Measurements from ENCODE around the gene XPA.
"Not testable (repeated sequence)": the region's sequence is repeated elsewhere in the genome, so short reads cannot be mapped to it uniquely, and the experiment has no call there.

Gene XPA

GRCh38 chr9:97703437-97704344 lies 6.6 kb upstream of the XPA start:
- Histone ChIP-seq H3K9ac (ENCODE audit: insufficient read length, low read depth) (no peak overlapping the region), H3K36me3 (ENCODE audit: insufficient read depth, insufficient read length, low read length) (no peaks in the 10 kb centered on the region), H3K4me3 (ENCODE audit: insufficient read length, low read depth) (no peak overlapping the region), H3K27me3 (ENCODE audit: insufficient read depth, insufficient read length) (peaks cover 18% of the 10 kb centered on the region), H3K9me3 (ENCODE audit: insufficient read depth, low read length) (no peaks in the 10 kb centered on the region), H3K4me1 (ENCODE audit: insufficient read depth, insufficient read length) (peaks cover 7% of the 10 kb centered on the region)
- TF ChIP-seq SUZ12 (IDR thresholded peaks at IDR 0.05; ENCODE audit: extremely low read depth, insufficient read depth, insufficient read length) (no peak), YY1 (IDR thresholded peaks at IDR 0.05; ENCODE audit: insufficient read depth, insufficient read length) (no peak), ZNF274 (IDR thresholded peaks at IDR 0.05; ENCODE audit: low read depth, low read length) (no peak)
- DNase-seq (ENCODE audit: low read depth, low spot score), result no peak

- DNase-seq (ENCODE audit: low read depth, low spot score); H3K36me3 ChIP-seq (ENCODE audit: insufficient read depth, insufficient read length, low read length); H3K9me3 ChIP-seq (ENCODE audit: insufficient read depth, low read length); H3K9ac ChIP-seq (ENCODE audit: insufficient read length, low read depth); H3K4me1 ChIP-seq (ENCODE audit: insufficient read depth, insufficient read length); H3K4me3 ChIP-seq (ENCODE audit: insufficient read length, low read depth): not testable (repeated sequence)
- H3K27me3 ChIP-seq (ENCODE audit: insufficient read depth, insufficient read length), result peaks cover 43% of the 10 kb centered on the region
These were observed 2.7 kb upstream of the XPA start for GRCh38 chr9:97699824-97700223.

GRCh38 chr9:97699281-97699680 lies 2.1 kb upstream of the XPA start:
- not testable (repeated sequence) for H3K36me3 ChIP-seq (ENCODE audit: insufficient read depth, insufficient read length, low read length); H3K4me3 ChIP-seq (ENCODE audit: insufficient read length, low read depth); H3K9me3 ChIP-seq (ENCODE audit: insufficient read depth, low read length); H3K4me1 ChIP-seq (ENCODE audit: insufficient read depth, insufficient read length); DNase-seq (ENCODE audit: low read depth, low spot score); H3K9ac ChIP-seq (ENCODE audit: insufficient read length, low read depth)
- H3K27me3 ChIP-seq (ENCODE audit: insufficient read depth, insufficient read length), result peaks cover 43% of the 10 kb centered on the region

GRCh38 chr9:97698865-97699264 lies 1.7 kb upstream of the XPA start:
- H3K36me3 ChIP-seq (ENCODE audit: insufficient read depth, insufficient read length, low read length), result peaks cover 4% of the 10 kb centered on the region
- TF ChIP-seq ZNF274 (IDR thresholded peaks at IDR 0.05; ENCODE audit: low read depth, low read length), result no peak
- no peak for TF ChIP-seq YY1 (IDR thresholded peaks at IDR 0.05; ENCODE audit: insufficient read depth, insufficient read length)
- TF ChIP-seq SUZ12 (IDR thresholded peaks at IDR 0.05; ENCODE audit: extremely low read depth, insufficient read depth, insufficient read length), result no peak
- H3K27me3 ChIP-seq (ENCODE audit: insufficient read depth, insufficient read length), result peaks cover 43% of the 10 kb centered on the region
- no peak for DNase-seq (ENCODE audit: low read depth, low spot score)
- no peak overlapping the region for H3K4me3 ChIP-seq (ENCODE audit: insufficient read length, low read depth)
- peaks cover 4% of the 10 kb centered on the region for H3K4me1 ChIP-seq (ENCODE audit: insufficient read depth, insufficient read length)
- H3K9me3 ChIP-seq (ENCODE audit: insufficient read depth, low read length), result no peaks in the 10 kb centered on the region
- H3K9ac ChIP-seq (ENCODE audit: insufficient read length, low read depth), result no peak overlapping the region

GRCh38 chr9:97697837-97698236 lies 697 bp upstream of the XPA start:
- H3K9ac ChIP-seq (ENCODE audit: insufficient read length, low read depth), result no peak overlapping the region
- H3K36me3 ChIP-seq (ENCODE audit: insufficient read depth, insufficient read length, low read length), result peaks cover 9% of the 10 kb centered on the region
- peaks cover 4% of the 10 kb centered on the region for H3K4me1 ChIP-seq (ENCODE audit: insufficient read depth, insufficient read length)
- H3K9me3 ChIP-seq (ENCODE audit: insufficient read depth, low read length), result no peaks in the 10 kb centered on the region
- DNase-seq (ENCODE audit: low read depth, low spot score), result no peak
- H3K4me3 ChIP-seq (ENCODE audit: insufficient read length, low read depth), result peak overlapping the region; percentile 91
- no peak for TF ChIP-seq ZNF274 (IDR thresholded peaks at IDR 0.05; ENCODE audit: low read depth, low read length)
- TF ChIP-seq YY1 (IDR thresholded peaks at IDR 0.05; ENCODE audit: insufficient read depth, insufficient read length), result no peak
- TF ChIP-seq SUZ12 (IDR thresholded peaks at IDR 0.05; ENCODE audit: extremely low read depth, insufficient read depth, insufficient read length), result no peak
- peaks cover 43% of the 10 kb centered on the region for H3K27me3 ChIP-seq (ENCODE audit: insufficient read depth, insufficient read length)

- no peak for TF ChIP-seq YY1 (IDR thresholded peaks at IDR 0.05; ENCODE audit: insufficient read depth, insufficient read length)
- no peak for TF ChIP-seq SUZ12 (IDR thresholded peaks at IDR 0.05; ENCODE audit: extremely low read depth, insufficient read depth, insufficient read length)
- H3K9me3 ChIP-seq (ENCODE audit: insufficient read depth, low read length), result no peaks in the 10 kb centered on the region
- peaks cover 43% of the 10 kb centered on the region for H3K27me3 ChIP-seq (ENCODE audit: insufficient read depth, insufficient read length)
- no peak for DNase-seq (ENCODE audit: low read depth, low spot score)
- peak overlapping the region; percentile 91 for H3K4me3 ChIP-seq (ENCODE audit: insufficient read length, low read depth)
- peaks cover under 1% of the 10 kb centered on the region for H3K4me1 ChIP-seq (ENCODE audit: insufficient read depth, insufficient read length)
- peak overlapping the region; percentile 95 for H3K9ac ChIP-seq (ENCODE audit: insufficient read length, low read depth)
- peaks cover 17% of the 10 kb centered on the region for H3K36me3 ChIP-seq (ENCODE audit: insufficient read depth, insufficient read length, low read length)
These were observed 941 bp downstream of the XPA start for GRCh38 chr9:97695995-97696802.

- Histone ChIP-seq H3K27me3 (ENCODE audit: insufficient read depth, insufficient read length) (peaks cover 43% of the 10 kb centered on the region), H3K4me1 (ENCODE audit: insufficient read depth, insufficient read length) (no peaks in the 10 kb centered on the region), H3K9me3 (ENCODE audit: insufficient read depth, low read length) (no peaks in the 10 kb centered on the region), H3K36me3 (ENCODE audit: insufficient read depth, insufficient read length, low read length) (peaks cover 23% of the 10 kb centered on the region), H3K9ac (ENCODE audit: insufficient read length, low read depth) (no peak overlapping the region), H3K4me3 (ENCODE audit: insufficient read length, low read depth) (no peak overlapping the region)
- DNase-seq (ENCODE audit: low read depth, low spot score), result no peak
- no peak for TF ChIP-seq ZNF274 (IDR thresholded peaks at IDR 0.05; ENCODE audit: low read depth, low read length)
- no peak for TF ChIP-seq YY1 (IDR thresholded peaks at IDR 0.05; ENCODE audit: insufficient read depth, insufficient read length)
- no peak for TF ChIP-seq SUZ12 (IDR thresholded peaks at IDR 0.05; ENCODE audit: extremely low read depth, insufficient read depth, insufficient read length)
These were observed 1.8 kb downstream of the XPA start for GRCh38 chr9:97695390-97695789.

Measured in NT2/D1 (cell line).